ENCODE data around the gene CCDC28B. TPM values are rescaled to one million over a fixed set of nuclear protein-coding genes. Genes with fewer than 3 reads are reported as not detected.

CCDC28B gene
- total RNA-seq: 10 to 100 TPM; 19.3 to 30.6 (median 19.8) TPM
- total RNA-seq (2013): 22.6 TPM

DNA sequence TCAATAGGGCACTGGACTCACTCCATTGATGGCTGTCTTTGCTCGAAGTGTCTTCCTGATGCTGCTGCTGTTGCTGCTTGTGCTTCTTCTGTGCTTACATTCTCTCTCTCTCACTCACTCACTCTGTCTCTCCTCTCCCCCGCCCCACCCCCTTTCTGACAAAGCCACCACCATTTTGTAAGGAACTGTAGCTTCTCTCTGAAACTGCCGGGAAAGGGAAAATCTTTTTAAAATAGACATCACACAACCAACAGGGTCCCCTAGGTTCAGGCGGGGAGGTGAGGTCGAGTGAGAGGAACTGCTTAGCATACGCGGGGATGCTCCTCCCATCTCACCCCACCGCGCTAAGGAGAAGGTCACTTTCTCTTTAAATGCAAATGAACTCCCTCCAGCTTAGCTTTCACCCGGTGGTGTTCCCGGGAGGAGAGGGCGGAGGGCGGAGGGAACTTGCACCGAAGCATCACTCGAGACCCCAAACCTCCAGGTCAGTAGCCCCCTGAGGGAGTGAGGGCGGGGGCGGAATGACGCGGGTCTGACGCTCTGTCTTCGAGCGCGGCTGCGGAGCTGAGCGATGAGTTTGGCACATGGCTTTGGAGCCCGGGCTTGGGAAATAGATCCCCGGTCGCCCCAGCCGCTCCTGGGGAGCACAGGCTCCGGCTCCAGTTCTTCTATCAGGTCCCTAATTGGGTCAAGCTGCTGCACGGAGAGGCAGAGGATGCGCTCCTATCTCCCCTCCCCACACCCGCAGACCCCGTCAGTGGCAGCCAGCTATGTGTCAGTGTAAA lies at the start of gene CCDC28B:
CCDC28B (plus strand) TSS at position 370 of the 785 bp plus-strand sequence. CDS start 1,341 bp downstream, outside the sequence.
- Mint-ChIP-seq H3K27me3 (ENCODE audit: low read depth in 2 of 2) (no peaks in the 10 kb centered on the region), H3K27ac (peak within 1 kb of the TSS; percentile 93 to 98), H3K9me3 (no peaks in the 10 kb centered on the region), H3K4me1 (peaks cover 51 to 69% of the 10 kb centered on the region in 2 donors), H3K36me3 (no peaks in the 10 kb centered on the region), H3K4me3 (peak within 1 kb of the TSS; percentile 95)
- Histone ChIP-seq H3K4me3 (ENCODE audit: low read length) (peak within 1 kb of the TSS; percentile 71), H3K9me3 (ENCODE audit: control insufficient read depth, insufficient read depth, low read length) (no peaks in the 10 kb centered on the region), H3K36me3 (ENCODE audit: control insufficient read depth, insufficient read depth, low read length) (peaks cover 22% of the 10 kb centered on the region), H3K27ac (ENCODE audit: low read length) (peak within 1 kb of the TSS; percentile 93), H3K4me1 (ENCODE audit: control insufficient read depth, insufficient read depth, low read length) (peaks cover 70% of the 10 kb centered on the region), H3K27me3 (ENCODE audit: control insufficient read depth, insufficient read depth, low read length) (no peaks in the 10 kb centered on the region)
- peak; percentile 55 to 75 for DNase-seq
- intact Hi-C loops (cut with micrococcal nuclease): loop anchor here (1.0 to 5.0 kb wide), 4 partner anchors 21 to 212 kb away; partner anchors contain the start of genes EIF3I, TMEM234, TMEM39B and TXLNA
- 1% methylated on average over 31 of the region's 34 CpGs for WGBS (ENCODE audit: insufficient coverage)
- peak; percentile 54 to 71 (median 55) for ATAC-seq
- TF ChIP-seq, protein P1, sequence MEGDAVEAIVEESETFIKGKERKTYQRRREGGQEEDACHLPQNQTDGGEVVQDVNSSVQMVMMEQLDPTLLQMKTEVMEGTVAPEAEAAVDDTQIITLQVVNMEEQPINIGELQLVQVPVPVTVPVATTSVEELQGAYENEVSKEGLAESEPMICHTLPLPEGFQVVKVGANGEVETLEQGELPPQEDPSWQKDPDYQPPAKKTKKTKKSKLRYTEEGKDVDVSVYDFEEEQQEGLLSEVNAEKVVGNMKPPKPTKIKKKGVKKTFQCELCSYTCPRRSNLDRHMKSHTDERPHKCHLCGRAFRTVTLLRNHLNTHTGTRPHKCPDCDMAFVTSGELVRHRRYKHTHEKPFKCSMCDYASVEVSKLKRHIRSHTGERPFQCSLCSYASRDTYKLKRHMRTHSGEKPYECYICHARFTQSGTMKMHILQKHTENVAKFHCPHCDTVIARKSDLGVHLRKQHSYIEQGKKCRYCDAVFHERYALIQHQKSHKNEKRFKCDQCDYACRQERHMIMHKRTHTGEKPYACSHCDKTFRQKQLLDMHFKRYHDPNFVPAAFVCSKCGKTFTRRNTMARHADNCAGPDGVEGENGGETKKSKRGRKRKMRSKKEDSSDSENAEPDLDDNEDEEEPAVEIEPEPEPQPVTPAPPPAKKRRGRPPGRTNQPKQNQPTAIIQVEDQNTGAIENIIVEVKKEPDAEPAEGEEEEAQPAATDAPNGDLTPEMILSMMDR (IDR thresholded peaks at IDR 0.05): no peak

DNA sequence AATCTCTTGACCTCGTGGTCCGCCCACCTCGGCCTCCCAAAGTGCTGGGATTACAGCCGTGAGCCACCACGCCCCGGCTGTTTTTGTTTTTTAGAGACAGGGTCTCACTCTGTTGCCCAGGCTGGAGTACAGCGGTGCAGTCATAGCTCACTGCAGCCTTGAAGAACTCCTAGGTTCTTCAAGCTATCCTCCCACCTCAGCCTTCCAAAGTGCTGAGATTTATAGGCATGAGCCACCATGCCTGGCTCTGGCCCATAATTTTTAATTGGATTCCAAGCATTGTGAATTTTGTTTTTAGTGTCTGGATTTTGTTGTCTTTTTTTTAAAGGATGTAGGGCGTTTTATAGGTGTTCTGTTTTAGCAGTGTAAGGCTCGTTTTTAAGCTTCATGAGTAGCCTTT lies 49.5 kb upstream of the CCDC28B start:
- peaks cover 8% of the 10 kb centered on the region for H3K36me3 ChIP-seq (ENCODE audit: control insufficient read depth, insufficient read depth, low read length)
- H3K9me3 ChIP-seq (ENCODE audit: control insufficient read depth, insufficient read depth, low read length): peaks cover 12% of the 10 kb centered on the region
- no peak overlapping the region for H3K4me3 ChIP-seq (ENCODE audit: low read length)
- Mint-ChIP-seq H3K4me1 (peaks cover 16 to 21% of the 10 kb centered on the region in 2 donors), H3K9me3 (peaks cover 3% of the 10 kb centered on the region in 2 donors), H3K36me3 (peaks cover 9% of the 10 kb centered on the region), H3K27ac (no peak overlapping the region), H3K27me3 (ENCODE audit: low read depth in 2 of 2) (no peaks in the 10 kb centered on the region), H3K4me3 (no peak overlapping the region)
- no peaks in the 10 kb centered on the region for H3K27me3 ChIP-seq (ENCODE audit: control insufficient read depth, insufficient read depth, low read length)
- no peaks in the 10 kb centered on the region for H3K4me1 ChIP-seq (ENCODE audit: control insufficient read depth, insufficient read depth, low read length)
- ATAC-seq (no peak), DNase-seq (no peak)
- TF ChIP-seq, protein P1 (IDR thresholded peaks at IDR 0.05): no peak
- intact Hi-C loops (cut with micrococcal nuclease): no loop called here
- WGBS (ENCODE audit: insufficient coverage): 97% methylated on average over 8 of the region's 9 CpGs
- no peak overlapping the region for H3K27ac ChIP-seq (ENCODE audit: low read length)

DNA sequence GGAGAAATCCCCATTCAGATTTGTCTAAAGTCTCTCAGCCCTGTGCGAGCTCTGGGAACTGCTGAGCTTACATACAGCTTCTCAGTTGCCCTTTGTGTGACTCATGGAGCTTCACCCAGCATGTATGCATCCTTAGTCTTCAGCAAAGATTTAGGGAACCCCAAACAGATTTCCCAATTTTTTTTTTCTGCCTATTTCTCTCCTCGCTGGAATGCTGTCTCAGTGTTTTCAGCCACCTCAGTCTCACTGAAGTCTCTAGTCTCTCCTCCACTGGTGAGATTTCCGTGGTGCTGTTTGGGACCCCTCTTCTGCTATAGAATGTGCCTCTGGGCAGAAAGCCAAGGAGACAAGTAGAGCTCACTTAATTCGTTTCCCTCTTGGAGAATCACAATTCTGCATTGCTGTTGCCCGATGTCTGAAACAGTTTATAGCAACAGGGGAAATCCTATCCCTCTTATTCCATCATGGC lies 49.0 kb upstream of the CCDC28B start:
- peaks cover 12% of the 10 kb centered on the region for H3K9me3 ChIP-seq (ENCODE audit: control insufficient read depth, insufficient read depth, low read length)
- no peak overlapping the region for H3K4me3 Mint-ChIP-seq
- H3K4me1 ChIP-seq (ENCODE audit: control insufficient read depth, insufficient read depth, low read length): no peaks in the 10 kb centered on the region
- peaks cover 11% of the 10 kb centered on the region for H3K36me3 ChIP-seq (ENCODE audit: control insufficient read depth, insufficient read depth, low read length)
- intact Hi-C loops (cut with micrococcal nuclease): no loop called here
- 86% methylated on average over 4 of the region's 5 CpGs for WGBS (ENCODE audit: insufficient coverage)
- H3K27me3 Mint-ChIP-seq (ENCODE audit: low read depth in 2 of 2): no peaks in the 10 kb centered on the region
- peak overlapping the region in 1 of 2 donors; percentile 19 for H3K27ac Mint-ChIP-seq
- H3K27ac ChIP-seq (ENCODE audit: low read length): no peak overlapping the region
- H3K4me3 ChIP-seq (ENCODE audit: low read length): no peak overlapping the region
- TF ChIP-seq, protein P1 (IDR thresholded peaks at IDR 0.05): no peak
- peaks cover 14% of the 10 kb centered on the region for H3K36me3 Mint-ChIP-seq
- H3K9me3 Mint-ChIP-seq: peaks cover 3% of the 10 kb centered on the region in 2 donors
- no peaks in the 10 kb centered on the region for H3K27me3 ChIP-seq (ENCODE audit: control insufficient read depth, insufficient read depth, low read length)
- peaks cover 12 to 21% of the 10 kb centered on the region in 2 donors for H3K4me1 Mint-ChIP-seq
- ATAC-seq: no peak
- no peak for DNase-seq
